ENCODE data around the gene ARL4D. TPM values are rescaled to one million over a fixed set of nuclear protein-coding genes. Genes with fewer than 3 reads are reported as not detected.

The ARL4D gene
- total and polyA plus RNA-seq, 4 donors = 10.3 to 37.8 (median 16.4) TPM

- no peak for TF ChIP-seq CTCF (IDR thresholded peaks at IDR 0.05; ENCODE audit: control extremely low read depth, extremely low read depth)
- 95 to 98% methylated on average over 2 of the region's 2 CpGs for WGBS, 2 donors
- H3K4me1 ChIP-seq (ENCODE audit: control insufficient read depth in 5 of 5, insufficient read depth in 5 of 5, low read length in 5 of 5) = peaks cover 2 to 25% (median 13%) of the 10 kb centered on the region in 5 donors
- no peak overlapping the region for H3K9ac ChIP-seq (ENCODE audit: insufficient read depth in 1 of 2, low read length in 2 of 2)
- H3K27ac ChIP-seq (ENCODE audit: low read depth in 1 of 2, low read length in 1 of 2) = no peak overlapping the region
- no peaks in the 10 kb centered on the region for H3K36me3 ChIP-seq (ENCODE audit: control insufficient read depth in 4 of 4, insufficient read depth in 4 of 4, low read length in 4 of 4)
- H3K27me3 ChIP-seq (ENCODE audit: control insufficient read depth in 3 of 3, insufficient read depth in 3 of 3, low read length in 2 of 3) = no peaks in the 10 kb centered on the region
- peaks cover 0 to 5% (median 2%) of the 10 kb centered on the region in 4 donors for H3K9me3 ChIP-seq (ENCODE audit: control insufficient read depth in 4 of 4, insufficient read depth in 3 of 4, low read length in 3 of 4)
- no peak for ATAC-seq (ENCODE audit: insufficient read depth, low FRiP score)
- no peak overlapping the region for H3K4me3 ChIP-seq
- no peak for DNase-seq
Observed at GRCh38 chr17:43354371-43354770, 44.4 kb upstream of the ARL4D start.

GRCh38 chr17:43356450-43356849 is 42.3 kb upstream of the ARL4D start:
- TF ChIP-seq CTCF (IDR thresholded peaks at IDR 0.05; ENCODE audit: control extremely low read depth, extremely low read depth) = no peak
- H3K4me1 ChIP-seq (ENCODE audit: control insufficient read depth in 5 of 5, insufficient read depth in 5 of 5, low read length in 5 of 5) = peaks cover 2 to 37% (median 20%) of the 10 kb centered on the region in 5 donors
- ATAC-seq (ENCODE audit: insufficient read depth, low FRiP score) (no peak), DNase-seq (no peak)
- H3K27ac ChIP-seq (ENCODE audit: low read depth in 1 of 2, low read length in 1 of 2) = no peak overlapping the region
- WGBS, 2 donors = 91 to 92% methylated on average over 5 of the region's 5 CpGs
- H3K9me3 ChIP-seq (ENCODE audit: control insufficient read depth in 4 of 4, insufficient read depth in 3 of 4, low read length in 3 of 4) = no peaks in the 10 kb centered on the region
- H3K27me3 ChIP-seq (ENCODE audit: control insufficient read depth in 3 of 3, insufficient read depth in 3 of 3, low read length in 2 of 3) = no peaks in the 10 kb centered on the region
- no peak overlapping the region for H3K9ac ChIP-seq (ENCODE audit: insufficient read depth in 1 of 2, low read length in 2 of 2)
- H3K4me3 ChIP-seq = no peak overlapping the region
- H3K36me3 ChIP-seq (ENCODE audit: control insufficient read depth in 4 of 4, insufficient read depth in 4 of 4, low read length in 4 of 4) = no peaks in the 10 kb centered on the region

- H3K27ac ChIP-seq (ENCODE audit: low read depth in 1 of 2, low read length in 1 of 2) = no peak overlapping the region
- no peak for TF ChIP-seq CTCF (IDR thresholded peaks at IDR 0.05; ENCODE audit: control extremely low read depth, extremely low read depth)
- no peaks in the 10 kb centered on the region for H3K9me3 ChIP-seq (ENCODE audit: control insufficient read depth in 4 of 4, insufficient read depth in 3 of 4, low read length in 3 of 4)
- no peak overlapping the region for H3K9ac ChIP-seq (ENCODE audit: insufficient read depth in 1 of 2, low read length in 2 of 2)
- peaks cover 2 to 35% (median 20%) of the 10 kb centered on the region in 5 donors for H3K4me1 ChIP-seq (ENCODE audit: control insufficient read depth in 5 of 5, insufficient read depth in 5 of 5, low read length in 5 of 5)
- no peak for ATAC-seq (ENCODE audit: insufficient read depth, low FRiP score)
- no peak for DNase-seq
- H3K27me3 ChIP-seq (ENCODE audit: control insufficient read depth in 3 of 3, insufficient read depth in 3 of 3, low read length in 2 of 3) = no peaks in the 10 kb centered on the region
- no peak overlapping the region for H3K4me3 ChIP-seq
- WGBS, 2 donors = 86 to 87% methylated on average over 4 of the region's 4 CpGs
- H3K36me3 ChIP-seq (ENCODE audit: control insufficient read depth in 4 of 4, insufficient read depth in 4 of 4, low read length in 4 of 4) = no peaks in the 10 kb centered on the region
Observed at GRCh38 chr17:43356999-43357398, 41.8 kb upstream of the ARL4D start.

DNA sequence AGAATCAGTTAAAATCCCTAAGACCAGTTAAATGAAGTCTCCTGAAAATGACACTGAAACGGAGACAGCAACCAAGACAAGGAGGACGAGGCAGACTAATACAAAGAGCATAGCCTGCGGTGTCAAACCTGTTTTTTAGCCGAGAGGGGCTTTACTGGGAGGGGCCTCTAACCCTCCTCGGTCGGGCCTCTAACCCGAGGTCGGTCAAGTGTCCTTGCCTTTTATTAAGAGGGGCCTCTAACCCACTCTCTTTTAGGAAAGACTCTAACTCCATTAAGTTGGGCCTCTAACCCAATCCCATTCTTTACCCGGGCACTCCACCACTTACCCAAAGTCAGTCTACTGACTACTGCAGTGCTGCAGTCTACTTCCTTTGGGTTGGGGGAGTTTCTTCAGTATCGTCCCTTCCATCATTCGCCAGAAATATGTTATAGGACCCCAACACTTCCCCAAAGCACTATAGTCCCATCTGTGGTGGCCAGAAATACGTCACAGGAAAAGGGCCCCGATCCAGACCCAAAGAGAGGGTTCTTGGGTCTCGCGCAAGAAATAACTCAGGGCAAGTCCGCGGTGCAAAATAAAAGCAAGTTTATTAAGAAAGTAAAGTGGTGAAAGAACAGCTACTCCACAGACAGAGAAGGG is 39.2 kb upstream of the ARL4D start:
- TF ChIP-seq CTCF (IDR thresholded peaks at IDR 0.05; ENCODE audit: control extremely low read depth, extremely low read depth) = no peak
- Histone ChIP-seq H3K36me3 (ENCODE audit: control insufficient read depth in 4 of 4, insufficient read depth in 4 of 4, low read length in 4 of 4) (no peaks in the 10 kb centered on the region), H3K4me3 (no peak overlapping the region), H3K27ac (ENCODE audit: low read depth in 1 of 2, low read length in 1 of 2) (peak overlapping the region; percentile 50 to 97), H3K27me3 (ENCODE audit: control insufficient read depth in 3 of 3, insufficient read depth in 3 of 3, low read length in 2 of 3) (no peaks in the 10 kb centered on the region), H3K9ac (ENCODE audit: insufficient read depth in 1 of 2, low read length in 2 of 2) (peak overlapping the region; percentile 78 to 99), H3K4me1 (ENCODE audit: control insufficient read depth in 5 of 5, insufficient read depth in 5 of 5, low read length in 5 of 5) (peaks cover 0 to 15% (median 4%) of the 10 kb centered on the region in 5 donors), H3K9me3 (ENCODE audit: control insufficient read depth in 4 of 4, insufficient read depth in 3 of 4, low read length in 3 of 4) (no peaks in the 10 kb centered on the region)
- peak in 1 of 3 donors; percentile 51 for DNase-seq
- ATAC-seq (ENCODE audit: insufficient read depth, low FRiP score) = no peak
- WGBS, 2 donors = 55 to 79% methylated on average over 17 of the region's 17 CpGs

All from lung (tissue), 12 donors.